Measurements from ENCODE around the gene SCFD2.

DNA sequence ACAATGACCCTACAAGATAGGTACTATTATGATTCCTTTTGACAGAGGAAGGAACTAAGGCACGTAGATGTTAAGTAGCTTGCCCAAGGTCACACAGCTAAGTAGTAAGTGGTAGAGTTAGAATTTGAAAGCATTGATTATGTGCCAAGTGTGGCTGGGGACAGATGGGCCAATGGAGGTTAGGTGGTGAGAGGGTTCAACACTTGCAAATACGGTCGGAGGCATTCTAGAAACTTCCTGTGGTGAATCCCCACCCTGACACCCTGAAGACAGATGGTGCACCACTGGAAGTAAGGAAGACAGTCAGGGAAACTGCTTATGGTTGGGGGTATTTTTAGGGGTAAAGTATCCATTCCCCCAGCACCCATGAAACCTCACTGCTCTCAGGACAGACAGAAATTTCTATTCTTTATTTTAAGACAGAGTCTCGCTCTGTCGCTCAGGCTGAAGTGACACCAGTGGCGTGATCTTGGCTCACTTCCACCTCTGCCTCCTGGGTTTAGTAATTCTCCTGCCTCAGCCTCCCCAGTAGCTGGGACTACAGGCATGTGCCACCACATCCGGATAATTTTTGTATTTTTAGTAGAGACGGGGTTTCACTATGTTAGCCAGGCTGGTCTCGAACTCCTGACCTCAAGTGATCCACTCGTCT, 361.2 kb downstream of the SCFD2 start:
- TF ChIP-seq RAD21 (IDR thresholded peaks at IDR 0.05; ENCODE audit: insufficient read depth, low read depth, low read length) (no peak), ZZZ3 (IDR thresholded peaks at IDR 0.05; ENCODE audit: control insufficient read depth, insufficient read length, low read depth) (no peak), CEBPB (IDR thresholded peaks at IDR 0.05; ENCODE audit: borderline replicate concordance in 1 of 2, low read depth in 2 of 2, low read length in 2 of 2) (no peak), POLR2A (IDR thresholded peaks at IDR 0.05; ENCODE audit: low read depth, low read length) (no peak), SUPT20H (IDR thresholded peaks at IDR 0.05; ENCODE audit: borderline replicate concordance, control insufficient read depth, low read depth, low read length) (no peak), EZH2 (IDR thresholded peaks at IDR 0.05; ENCODE audit: borderline replicate concordance, control insufficient read depth, low read depth, low read length) (no peak)
- TF ChIP-seq, protein P1, sequence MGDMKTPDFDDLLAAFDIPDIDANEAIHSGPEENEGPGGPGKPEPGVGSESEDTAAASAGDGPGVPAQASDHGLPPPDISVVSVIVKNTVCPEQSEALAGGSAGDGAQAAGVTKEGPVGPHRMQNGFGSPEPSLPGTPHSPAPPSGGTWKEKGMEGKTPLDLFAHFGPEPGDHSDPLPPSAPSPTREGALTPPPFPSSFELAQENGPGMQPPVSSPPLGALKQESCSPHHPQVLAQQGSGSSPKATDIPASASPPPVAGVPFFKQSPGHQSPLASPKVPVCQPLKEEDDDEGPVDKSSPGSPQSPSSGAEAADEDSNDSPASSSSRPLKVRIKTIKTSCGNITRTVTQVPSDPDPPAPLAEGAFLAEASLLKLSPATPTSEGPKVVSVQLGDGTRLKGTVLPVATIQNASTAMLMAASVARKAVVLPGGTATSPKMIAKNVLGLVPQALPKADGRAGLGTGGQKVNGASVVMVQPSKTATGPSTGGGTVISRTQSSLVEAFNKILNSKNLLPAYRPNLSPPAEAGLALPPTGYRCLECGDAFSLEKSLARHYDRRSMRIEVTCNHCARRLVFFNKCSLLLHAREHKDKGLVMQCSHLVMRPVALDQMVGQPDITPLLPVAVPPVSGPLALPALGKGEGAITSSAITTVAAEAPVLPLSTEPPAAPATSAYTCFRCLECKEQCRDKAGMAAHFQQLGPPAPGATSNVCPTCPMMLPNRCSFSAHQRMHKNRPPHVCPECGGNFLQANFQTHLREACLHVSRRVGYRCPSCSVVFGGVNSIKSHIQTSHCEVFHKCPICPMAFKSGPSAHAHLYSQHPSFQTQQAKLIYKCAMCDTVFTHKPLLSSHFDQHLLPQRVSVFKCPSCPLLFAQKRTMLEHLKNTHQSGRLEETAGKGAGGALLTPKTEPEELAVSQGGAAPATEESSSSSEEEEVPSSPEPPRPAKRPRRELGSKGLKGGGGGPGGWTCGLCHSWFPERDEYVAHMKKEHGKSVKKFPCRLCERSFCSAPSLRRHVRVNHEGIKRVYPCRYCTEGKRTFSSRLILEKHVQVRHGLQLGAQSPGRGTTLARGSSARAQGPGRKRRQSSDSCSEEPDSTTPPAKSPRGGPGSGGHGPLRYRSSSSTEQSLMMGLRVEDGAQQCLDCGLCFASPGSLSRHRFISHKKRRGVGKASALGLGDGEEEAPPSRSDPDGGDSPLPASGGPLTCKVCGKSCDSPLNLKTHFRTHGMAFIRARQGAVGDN (IDR thresholded peaks at IDR 0.05): no peak
- TF ChIP-seq, protein P2, sequence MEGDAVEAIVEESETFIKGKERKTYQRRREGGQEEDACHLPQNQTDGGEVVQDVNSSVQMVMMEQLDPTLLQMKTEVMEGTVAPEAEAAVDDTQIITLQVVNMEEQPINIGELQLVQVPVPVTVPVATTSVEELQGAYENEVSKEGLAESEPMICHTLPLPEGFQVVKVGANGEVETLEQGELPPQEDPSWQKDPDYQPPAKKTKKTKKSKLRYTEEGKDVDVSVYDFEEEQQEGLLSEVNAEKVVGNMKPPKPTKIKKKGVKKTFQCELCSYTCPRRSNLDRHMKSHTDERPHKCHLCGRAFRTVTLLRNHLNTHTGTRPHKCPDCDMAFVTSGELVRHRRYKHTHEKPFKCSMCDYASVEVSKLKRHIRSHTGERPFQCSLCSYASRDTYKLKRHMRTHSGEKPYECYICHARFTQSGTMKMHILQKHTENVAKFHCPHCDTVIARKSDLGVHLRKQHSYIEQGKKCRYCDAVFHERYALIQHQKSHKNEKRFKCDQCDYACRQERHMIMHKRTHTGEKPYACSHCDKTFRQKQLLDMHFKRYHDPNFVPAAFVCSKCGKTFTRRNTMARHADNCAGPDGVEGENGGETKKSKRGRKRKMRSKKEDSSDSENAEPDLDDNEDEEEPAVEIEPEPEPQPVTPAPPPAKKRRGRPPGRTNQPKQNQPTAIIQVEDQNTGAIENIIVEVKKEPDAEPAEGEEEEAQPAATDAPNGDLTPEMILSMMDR (IDR thresholded peaks at IDR 0.05 in 2 of 3, conservative IDR thresholded peaks at IDR 0.05 in 1 of 3; ENCODE audit: control insufficient read depth in 2 of 3, extremely low read depth in 1 of 3, insufficient read depth in 1 of 3, low read depth in 3 of 3, low read length in 3 of 3): no peak
- TF ChIP-seq, protein P3, sequence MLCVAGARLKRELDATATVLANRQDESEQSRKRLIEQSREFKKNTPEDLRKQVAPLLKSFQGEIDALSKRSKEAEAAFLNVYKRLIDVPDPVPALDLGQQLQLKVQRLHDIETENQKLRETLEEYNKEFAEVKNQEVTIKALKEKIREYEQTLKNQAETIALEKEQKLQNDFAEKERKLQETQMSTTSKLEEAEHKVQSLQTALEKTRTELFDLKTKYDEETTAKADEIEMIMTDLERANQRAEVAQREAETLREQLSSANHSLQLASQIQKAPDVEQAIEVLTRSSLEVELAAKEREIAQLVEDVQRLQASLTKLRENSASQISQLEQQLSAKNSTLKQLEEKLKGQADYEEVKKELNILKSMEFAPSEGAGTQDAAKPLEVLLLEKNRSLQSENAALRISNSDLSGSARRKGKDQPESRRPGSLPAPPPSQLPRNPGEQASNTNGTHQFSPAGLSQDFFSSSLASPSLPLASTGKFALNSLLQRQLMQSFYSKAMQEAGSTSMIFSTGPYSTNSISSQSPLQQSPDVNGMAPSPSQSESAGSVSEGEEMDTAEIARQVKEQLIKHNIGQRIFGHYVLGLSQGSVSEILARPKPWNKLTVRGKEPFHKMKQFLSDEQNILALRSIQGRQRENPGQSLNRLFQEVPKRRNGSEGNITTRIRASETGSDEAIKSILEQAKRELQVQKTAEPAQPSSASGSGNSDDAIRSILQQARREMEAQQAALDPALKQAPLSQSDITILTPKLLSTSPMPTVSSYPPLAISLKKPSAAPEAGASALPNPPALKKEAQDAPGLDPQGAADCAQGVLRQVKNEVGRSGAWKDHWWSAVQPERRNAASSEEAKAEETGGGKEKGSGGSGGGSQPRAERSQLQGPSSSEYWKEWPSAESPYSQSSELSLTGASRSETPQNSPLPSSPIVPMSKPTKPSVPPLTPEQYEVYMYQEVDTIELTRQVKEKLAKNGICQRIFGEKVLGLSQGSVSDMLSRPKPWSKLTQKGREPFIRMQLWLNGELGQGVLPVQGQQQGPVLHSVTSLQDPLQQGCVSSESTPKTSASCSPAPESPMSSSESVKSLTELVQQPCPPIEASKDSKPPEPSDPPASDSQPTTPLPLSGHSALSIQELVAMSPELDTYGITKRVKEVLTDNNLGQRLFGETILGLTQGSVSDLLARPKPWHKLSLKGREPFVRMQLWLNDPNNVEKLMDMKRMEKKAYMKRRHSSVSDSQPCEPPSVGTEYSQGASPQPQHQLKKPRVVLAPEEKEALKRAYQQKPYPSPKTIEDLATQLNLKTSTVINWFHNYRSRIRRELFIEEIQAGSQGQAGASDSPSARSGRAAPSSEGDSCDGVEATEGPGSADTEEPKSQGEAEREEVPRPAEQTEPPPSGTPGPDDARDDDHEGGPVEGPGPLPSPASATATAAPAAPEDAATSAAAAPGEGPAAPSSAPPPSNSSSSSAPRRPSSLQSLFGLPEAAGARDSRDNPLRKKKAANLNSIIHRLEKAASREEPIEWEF (IDR thresholded peaks at IDR 0.05; ENCODE audit: insufficient replicate concordance, low read depth, low read length): no peak
- TF ChIP-seq, protein P4, sequence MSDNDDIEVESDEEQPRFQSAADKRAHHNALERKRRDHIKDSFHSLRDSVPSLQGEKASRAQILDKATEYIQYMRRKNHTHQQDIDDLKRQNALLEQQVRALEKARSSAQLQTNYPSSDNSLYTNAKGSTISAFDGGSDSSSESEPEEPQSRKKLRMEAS (IDR thresholded peaks at IDR 0.05; ENCODE audit: low read depth, low read length): no peak
